Gastrocnemius medialis (tissue), 4 donors: ENCODE results near the gene SHISA3. TPM values are rescaled to one million over a fixed set of nuclear protein-coding genes. Genes with fewer than 3 reads are reported as not detected.

Experiments used
- ATAC-seq, 2 donors: fragments of 150-250 bp; one replicate each; pipeline ENCODE4 v1.9.1; 2016
- DNase-seq, 2 donors: peaks; one replicate each; pipeline ENCODE4 v3.0.0-alpha.2; 2019
- H3K27ac ChIP-seq, 4 donors: fragments of 200-600 bp; sonication (generic); 1 replicate in 1 of 4; 2 replicates in 3 of 4; pipeline ENCODE4 v1.5.1; 2016 to 2018; ENCODE audit warnings: mild to moderate bottlenecking in 2 of 4, moderate library complexity in 1 of 4
- H3K27me3 ChIP-seq, 3 donors: fragments of 200-600 bp; sonication (generic) in 2 of 3; 1 replicate in 1 of 3; 2 replicates in 2 of 3; pipeline versions ENCODE4 v1.5.1 to v1.6.0; 2016 to 2019; ENCODE audit warnings: mild to moderate bottlenecking in 1 of 3, moderate library complexity in 1 of 3
- H3K36me3 ChIP-seq, 2 donors: fragments of 200-600 bp; sonication (generic) in 1 of 2; one replicate each; pipeline ENCODE4 v1.5.1; 2017 to 2018
- H3K4me1 ChIP-seq, 2 donors: fragments of 200-600 bp; sonication (generic) in 1 of 2; one replicate each; pipeline ENCODE4 v1.5.1; 2016 to 2017; ENCODE audit warnings: mild to moderate bottlenecking in 2 of 2
- H3K4me3 ChIP-seq, 4 donors: fragments of 200-600 bp; sonication (generic) in 3 of 4; 1 replicate in 1 of 4; 2 replicates in 3 of 4; pipeline ENCODE4 v1.5.1; 2016 to 2019; ENCODE audit warnings: mild to moderate bottlenecking in 2 of 4
- H3K9me3 ChIP-seq, 3 donors: fragments of 200-600 bp; sonication (generic) in 2 of 3; 1 replicate in 1 of 3; 2 replicates in 2 of 3; pipeline ENCODE4 v1.5.1; 2016 to 2019
- CTCF ChIP-seq, 5 experiments: fragments of 450-650 bp in 3 of 5; fragments of 200-600 bp in 2 of 5; sonication (generic) in 2 of 5; IDR thresholded peaks in 4 of 5; conservative IDR thresholded peaks in 1 of 5; 1 replicate in 4 of 5; 2 replicates in 1 of 5; pipeline ENCODE4 v1.5.1; 2016 to 2019; ENCODE audit warnings: antibody characterized with exemption in 5 of 5, mild to moderate bottlenecking in 3 of 5, moderate library complexity in 3 of 5
- POLR2A ChIP-seq, 2 donors: fragments of 450-650 bp; IDR thresholded peaks; one replicate each; pipeline ENCODE4 v1.6.1; 2017; ENCODE audit warnings: antibody characterized with exemption in 2 of 2, mild to moderate bottlenecking in 2 of 2, moderate library complexity in 2 of 2
- in situ Hi-C, 4 donors: fragments of 200-750 bp; cut with MboI; loops; one replicate each; pipeline versions ENCODE4 v1.15.0 to v1.8.0; 2017; ENCODE audit warnings: low sequenced_read_pairs in 4 of 4
- intact Hi-C: fragments of 100-400 bp; cut with DNase I; formaldehyde crosslinking; loops from one replicate; pipeline ENCODE4 v1.15.1; 2023; ENCODE audit warnings: low total_unique reads
- total RNA-seq, 4 donors: library from RNA; depleted of rRNA; stranded (reverse); fragments of >200 nt; gene quantifications; one replicate each; pipeline versions ENCODE4 v1.1.0 to v1.2.3, GENCODE V29; 2016

The SHISA3 gene
- total RNA-seq, 4 donors from 2014 or later = 0.31 to 2.1 (median 1.2) TPM

- in situ Hi-C loops (no loop called here), intact Hi-C loops (no loop called here)
- no peaks in the 10 kb centered on the region for H3K4me1 ChIP-seq
- H3K27ac ChIP-seq = no peak overlapping the region
- peaks cover 0 to 32% of the 10 kb centered on the region in 2 donors for H3K36me3 ChIP-seq
- ATAC-seq (no peak), DNase-seq (no peak)
- TF ChIP-seq CTCF (IDR thresholded peaks at IDR 0.05 in 4 of 5, conservative IDR thresholded peaks at IDR 0.05 in 1 of 5) = no peak
- TF ChIP-seq POLR2A (IDR thresholded peaks at IDR 0.05) = no peak
- no peaks in the 10 kb centered on the region for H3K9me3 ChIP-seq
- H3K27me3 ChIP-seq = no peaks in the 10 kb centered on the region
- H3K4me3 ChIP-seq = no peak overlapping the region
These were observed 22.9 kb downstream of the SHISA3 start for GRCh38 chr4:42420140-42420539.

DNA sequence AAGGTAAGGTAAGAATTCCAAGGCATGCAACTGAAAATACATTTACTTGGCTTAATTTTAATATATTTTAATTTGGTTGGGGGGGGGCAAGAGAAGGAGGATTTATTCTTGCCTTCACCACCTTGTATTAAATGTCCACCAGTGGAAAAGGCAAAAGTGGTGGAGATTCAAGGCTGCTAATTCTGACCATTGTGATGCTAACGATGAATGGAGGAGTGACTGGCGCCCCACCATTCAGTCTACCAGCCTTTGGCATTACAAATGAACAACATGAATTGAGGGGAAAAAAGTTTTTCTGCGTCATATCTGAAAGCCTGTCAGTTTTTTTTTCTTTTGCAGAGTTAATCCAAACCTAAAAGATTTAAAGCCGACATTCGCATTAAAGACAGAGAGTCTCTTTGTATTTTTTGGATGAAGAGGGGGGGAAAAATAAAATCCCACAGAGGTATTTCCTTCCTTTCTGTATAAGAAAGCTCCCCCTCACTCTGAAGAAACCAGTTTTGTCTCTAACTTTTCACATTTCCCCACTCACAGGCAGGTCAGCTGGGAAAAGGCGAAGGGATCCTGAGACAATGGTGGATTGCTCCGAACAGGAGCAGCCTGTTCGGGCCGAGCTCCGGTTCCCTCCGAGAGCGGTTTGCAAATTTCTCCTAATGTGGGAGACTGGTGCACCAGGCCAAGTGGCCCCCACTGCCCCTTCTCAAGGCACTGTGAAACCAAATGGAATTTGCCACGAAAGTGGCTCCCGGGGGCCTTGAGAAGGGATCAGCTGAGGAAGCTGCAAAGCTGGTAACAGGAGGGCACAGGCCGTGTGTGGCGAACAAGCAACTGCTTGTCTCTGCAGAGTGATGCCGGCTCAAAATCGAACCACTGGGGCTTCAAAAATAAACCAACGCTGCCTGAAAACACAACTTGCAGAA is 28.1 kb downstream of the SHISA3 start:
- no peak overlapping the region for H3K27ac ChIP-seq
- no peaks in the 10 kb centered on the region for H3K4me1 ChIP-seq
- no peak overlapping the region for H3K4me3 ChIP-seq
- intact Hi-C loops (no loop called here), in situ Hi-C loops (no loop called here)
- no peaks in the 10 kb centered on the region for H3K9me3 ChIP-seq
- peaks cover 0 to 32% of the 10 kb centered on the region in 2 donors for H3K36me3 ChIP-seq
- no peaks in the 10 kb centered on the region for H3K27me3 ChIP-seq
- no peak for DNase-seq
- no peak for ATAC-seq
- TF ChIP-seq CTCF (IDR thresholded peaks at IDR 0.05 in 4 of 5, conservative IDR thresholded peaks at IDR 0.05 in 1 of 5) = no peak
- TF ChIP-seq POLR2A (IDR thresholded peaks at IDR 0.05) = no peak

DNA sequence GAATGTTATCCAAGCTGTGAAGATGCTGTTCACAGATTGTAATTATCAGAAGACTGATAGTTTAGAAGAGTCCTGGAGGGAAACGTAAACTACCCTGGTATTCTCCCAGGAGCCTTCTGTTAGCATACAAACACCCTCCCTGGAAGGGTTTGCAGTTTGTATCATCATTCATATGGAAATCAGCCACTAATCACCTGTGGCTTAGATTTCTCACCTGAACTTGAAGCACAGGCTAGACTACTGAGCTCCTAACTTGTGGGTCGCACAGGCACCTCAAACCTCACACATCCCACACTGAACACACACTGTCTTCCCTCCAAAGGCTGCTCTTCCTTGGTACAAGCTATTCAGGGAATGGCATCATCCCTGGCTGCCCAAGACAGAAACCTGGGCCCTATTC is 30.7 kb downstream of the SHISA3 start:
- in situ Hi-C loops = no loop called here
- TF ChIP-seq CTCF (IDR thresholded peaks at IDR 0.05 in 4 of 5, conservative IDR thresholded peaks at IDR 0.05 in 1 of 5) (no peak), POLR2A (IDR thresholded peaks at IDR 0.05) (no peak)
- H3K36me3 ChIP-seq = peaks cover 0 to 16% of the 10 kb centered on the region in 2 donors
- intact Hi-C loops = no loop called here
- no peak overlapping the region for H3K27ac ChIP-seq
- no peaks in the 10 kb centered on the region for H3K9me3 ChIP-seq
- no peak for ATAC-seq
- H3K4me3 ChIP-seq = no peak overlapping the region
- no peaks in the 10 kb centered on the region for H3K4me1 ChIP-seq
- DNase-seq = no peak
- no peaks in the 10 kb centered on the region for H3K27me3 ChIP-seq

- H3K27ac ChIP-seq = no peak overlapping the region
- ATAC-seq (no peak), DNase-seq (no peak)
- TF ChIP-seq CTCF (IDR thresholded peaks at IDR 0.05 in 4 of 5, conservative IDR thresholded peaks at IDR 0.05 in 1 of 5) (no peak), POLR2A (IDR thresholded peaks at IDR 0.05) (no peak)
- H3K4me3 ChIP-seq = no peak overlapping the region
- H3K4me1 ChIP-seq = no peaks in the 10 kb centered on the region
- in situ Hi-C loops (no loop called here), intact Hi-C loops (no loop called here)
- peaks cover 0 to 26% of the 10 kb centered on the region in 2 donors for H3K36me3 ChIP-seq
- no peaks in the 10 kb centered on the region for H3K27me3 ChIP-seq
- no peaks in the 10 kb centered on the region for H3K9me3 ChIP-seq
These were observed 39.8 kb downstream of the SHISA3 start for GRCh38 chr4:42436928-42437565.
